Tibial nerve (tissue), 4 donors: ENCODE measurements around the gene DEFB108B. TPM values are rescaled to one million over a fixed set of nuclear protein-coding genes. Genes with fewer than 3 reads are reported as not detected.
A peak's percentile ranks its signal among the peaks of the same experiment; 100 is the strongest.
"Not testable (repeated sequence)": the region's sequence is repeated elsewhere in the genome, so short reads cannot be mapped to it uniquely, and the experiment has no call there.

Experiments
- DNase-seq, 2 donors: peaks; one replicate each; pipeline ENCODE4 v3.0.0-alpha.2; 2019; ENCODE audit warnings: low spot score in 2 of 2
- H3K27ac ChIP-seq, 4 donors: fragments of 200-600 bp; sonication (generic) in 3 of 4; one replicate each; pipeline ENCODE4 v1.5.1; 2017 to 2019; ENCODE audit warnings: mild to moderate bottlenecking in 1 of 4
- H3K27me3 ChIP-seq, 2 donors: fragments of 200-600 bp; sonication (generic) in 1 of 2; one replicate each; pipeline versions ENCODE4 v1.5.1 to v1.6.0; 2017 to 2019
- H3K36me3 ChIP-seq, 3 donors: fragments of 200-600 bp; sonication (generic); one replicate each; pipeline ENCODE4 v1.5.1; 2018 to 2019
- H3K4me1 ChIP-seq, 4 donors: fragments of 200-600 bp; sonication (generic) in 3 of 4; one replicate each; pipeline ENCODE4 v1.5.1; 2017 to 2019
- H3K4me3 ChIP-seq, 4 donors: fragments of 200-600 bp; sonication (generic) in 3 of 4; one replicate each; pipeline ENCODE4 v1.5.1; 2017 to 2019; ENCODE audit warnings: mild to moderate bottlenecking in 1 of 4, moderate library complexity in 1 of 4
- H3K9me3 ChIP-seq, 4 donors: fragments of 200-600 bp; sonication (generic) in 3 of 4; one replicate each; pipeline ENCODE4 v1.5.1; 2017 to 2019
- WGBS, 2 donors: methylation state at CpG; one replicate each; pipeline ENCODE4 v1.1.5; 2018; 5-methylcytosine and 5-hydroxymethylcytosine counted together
- small RNA-seq: library from RNA; depleted of rRNA; stranded (forward); fragments of <200 nt; gene quantifications from one replicate; pipeline ENCODE3, GENCODE V24; 2016
- total RNA-seq, 4 donors: library from RNA; depleted of rRNA; stranded (reverse); fragments of >200 nt; gene quantifications; one replicate each; pipeline ENCODE4 v1.1.0, GENCODE V29; 2016
- TF ChIP-seq, protein P1 (sequence below), 5 experiments: fragments of 200-600 bp in 3 of 5; fragments of 450-650 bp in 2 of 5; sonication (generic) in 3 of 5; IDR thresholded peaks; one replicate each; pipeline ENCODE4 v1.5.1; 2016 to 2019; ENCODE audit warnings: antibody characterized with exemption in 5 of 5, mild to moderate bottlenecking in 3 of 5, moderate library complexity in 2 of 5

The DEFB108B gene
- total RNA-seq, 4 donors from 2014 or later, result not detected

DNA sequence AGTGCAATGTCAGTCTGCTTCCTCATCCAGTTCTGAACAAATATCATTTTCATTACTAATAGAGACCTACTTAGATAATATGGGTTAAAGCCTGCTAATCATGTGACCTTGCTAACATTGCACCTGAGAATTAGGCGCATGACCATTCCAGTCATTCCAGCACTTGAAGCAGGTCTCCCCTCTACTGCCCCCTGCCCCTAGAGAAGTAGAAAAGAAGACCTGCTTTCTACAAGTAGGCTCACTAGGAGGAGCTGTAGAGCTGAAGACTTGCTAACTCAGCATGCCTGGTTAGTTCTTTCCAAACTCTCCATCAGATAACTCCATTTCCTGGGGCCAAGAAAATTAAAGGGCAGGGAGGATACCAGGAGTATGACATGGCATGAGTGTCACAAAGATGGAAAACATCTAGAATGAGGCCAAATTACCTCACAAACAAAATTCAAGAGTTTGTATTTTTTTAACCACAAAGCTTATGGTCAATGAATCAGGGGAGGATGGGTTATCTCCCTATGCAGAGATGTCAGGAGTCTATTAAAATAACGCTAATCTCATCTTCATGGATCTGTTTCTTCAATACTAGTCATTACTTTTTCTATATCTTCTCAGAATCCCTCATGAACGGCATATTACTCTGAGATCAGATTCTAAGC, 31.1 kb downstream of the DEFB108B start:
- H3K4me1 ChIP-seq, H3K9me3 ChIP-seq, DNase-seq, H3K27me3 ChIP-seq, H3K4me3 ChIP-seq, H3K36me3 ChIP-seq, H3K27ac ChIP-seq: not testable (repeated sequence)
- WGBS, 2 donors, result 60 to 67% methylated on average over 3 of the region's 3 CpGs
- TF ChIP-seq, protein P1, sequence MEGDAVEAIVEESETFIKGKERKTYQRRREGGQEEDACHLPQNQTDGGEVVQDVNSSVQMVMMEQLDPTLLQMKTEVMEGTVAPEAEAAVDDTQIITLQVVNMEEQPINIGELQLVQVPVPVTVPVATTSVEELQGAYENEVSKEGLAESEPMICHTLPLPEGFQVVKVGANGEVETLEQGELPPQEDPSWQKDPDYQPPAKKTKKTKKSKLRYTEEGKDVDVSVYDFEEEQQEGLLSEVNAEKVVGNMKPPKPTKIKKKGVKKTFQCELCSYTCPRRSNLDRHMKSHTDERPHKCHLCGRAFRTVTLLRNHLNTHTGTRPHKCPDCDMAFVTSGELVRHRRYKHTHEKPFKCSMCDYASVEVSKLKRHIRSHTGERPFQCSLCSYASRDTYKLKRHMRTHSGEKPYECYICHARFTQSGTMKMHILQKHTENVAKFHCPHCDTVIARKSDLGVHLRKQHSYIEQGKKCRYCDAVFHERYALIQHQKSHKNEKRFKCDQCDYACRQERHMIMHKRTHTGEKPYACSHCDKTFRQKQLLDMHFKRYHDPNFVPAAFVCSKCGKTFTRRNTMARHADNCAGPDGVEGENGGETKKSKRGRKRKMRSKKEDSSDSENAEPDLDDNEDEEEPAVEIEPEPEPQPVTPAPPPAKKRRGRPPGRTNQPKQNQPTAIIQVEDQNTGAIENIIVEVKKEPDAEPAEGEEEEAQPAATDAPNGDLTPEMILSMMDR (IDR thresholded peaks at IDR 0.05), result peak in 3 of 5 experiments; percentile 11 to 37 (median 19)

GRCh38 chr11:71867209-71867608, 34.2 kb downstream of the DEFB108B start:
- DNase-seq, H3K27me3 ChIP-seq, H3K36me3 ChIP-seq, H3K9me3 ChIP-seq, H3K4me3 ChIP-seq, H3K4me1 ChIP-seq, H3K27ac ChIP-seq: not testable (repeated sequence)
- WGBS, 2 donors, result 62 to 89% methylated on average over 1 of the region's 1 CpG

GRCh38 chr11:71869931-71870330, 36.9 kb downstream of the DEFB108B start:
- DNase-seq, H3K4me1 ChIP-seq, H3K27ac ChIP-seq, H3K27me3 ChIP-seq, H3K36me3 ChIP-seq, H3K9me3 ChIP-seq, H3K4me3 ChIP-seq: not testable (repeated sequence)
- WGBS, 2 donors, result 85 to 92% methylated on average over 3 of the region's 3 CpGs

DNA sequence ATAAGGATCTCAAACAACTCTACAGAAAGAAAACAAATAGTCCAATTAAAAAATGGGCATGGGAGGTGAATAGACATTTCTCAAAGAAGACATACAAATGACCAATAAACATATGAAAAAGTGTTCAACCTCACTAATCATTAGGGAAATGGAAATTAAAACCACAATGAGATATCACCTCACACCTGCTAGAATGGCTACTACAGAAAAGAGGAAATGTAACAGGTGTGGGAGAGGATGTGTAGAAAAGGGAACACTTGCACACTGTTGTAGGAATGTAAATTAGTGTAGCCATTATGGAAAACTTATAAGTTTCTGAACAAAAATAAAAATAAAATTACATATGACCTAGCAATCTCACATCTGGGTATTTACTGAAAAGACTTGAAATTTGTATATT, 37.7 kb downstream of the DEFB108B start:
- not testable (repeated sequence) for DNase-seq, H3K4me3 ChIP-seq, H3K36me3 ChIP-seq, H3K4me1 ChIP-seq, H3K9me3 ChIP-seq, H3K27me3 ChIP-seq, H3K27ac ChIP-seq

GRCh38 chr11:71876262-71876661, 43.3 kb downstream of the DEFB108B start:
- peaks cover 0 to 29% (median 0%) of the 10 kb centered on the region in 3 donors for H3K36me3 ChIP-seq
- not testable (repeated sequence) for H3K4me3 ChIP-seq, H3K4me1 ChIP-seq, DNase-seq, H3K27ac ChIP-seq, H3K27me3 ChIP-seq, H3K9me3 ChIP-seq
- WGBS, 2 donors, result 66 to 72% methylated on average over 2 of the region's 2 CpGs

- H3K4me3 ChIP-seq, H3K9me3 ChIP-seq, H3K27me3 ChIP-seq, H3K27ac ChIP-seq, H3K4me1 ChIP-seq, DNase-seq: not testable (repeated sequence)
- peaks cover 0 to 29% (median 0%) of the 10 kb centered on the region in 3 donors for H3K36me3 ChIP-seq
- WGBS, 2 donors, result 86 to 88% methylated on average over 1 of the region's 1 CpG
These were observed 45.1 kb downstream of the DEFB108B start, which contains the start of gene DEFB131B for GRCh38 chr11:71878059-71878458. Gene DEFB131B, plus strand, starts transcription at chr11:71878453. Its CDS starts 0 bp downstream, at chr11:71878453.

GRCh38 chr11:71885806-71886205, 52.8 kb downstream of the DEFB108B start:
- not testable (repeated sequence) for DNase-seq, H3K4me1 ChIP-seq, H3K4me3 ChIP-seq, H3K27ac ChIP-seq, H3K27me3 ChIP-seq, H3K9me3 ChIP-seq
- peaks cover 0 to 10% (median 0%) of the 10 kb centered on the region in 3 donors for H3K36me3 ChIP-seq
- 96 to 97% methylated on average over 12 of the region's 12 CpGs for WGBS, 2 donors

Small RNAs within 50 kb of the gene (small RNA-seq; reads per million reads assigned to genes)
- gene RNA5SP342, result not detected

Other genes with a start within 250 kb of the DEFB108B start
- gene DEFB131B, start 45.3 kb downstream of the DEFB108B start, total RNA-seq, result not detected
- 10 to 100 TPM in 3 of 4 donors, 1 to 10 TPM in 1; 4.6 to 21.4 (median 15.7) TPM for gene XNDC1N, start 95.4 kb downstream of the DEFB108B start, total RNA-seq
- 10 to 100 TPM; 17.2 to 29.4 (median 21.4) TPM for gene RNF121, start 95.8 kb downstream of the DEFB108B start, total RNA-seq
- 10 to 100 TPM in 1 of 4 donors, 1 to 10 TPM in 3; 5.1 to 11.6 (median 6.3) TPM for gene IL18BP, start 165.7 kb downstream of the DEFB108B start, total RNA-seq
- gene NUMA1, start 247.3 kb downstream of the DEFB108B start, total RNA-seq, result 100 to 1,000 TPM; 345 to 650 (median 380) TPM
- gene LRRC51, start 247.7 kb downstream of the DEFB108B start, total RNA-seq, result 10 to 100 TPM in 1 of 4 donors, 1 to 10 TPM in 3; 7.3 to 10.8 (median 9.2) TPM